Endothelial cell of umbilical vein (primary cell): ENCODE results near the gene IL16. TPM values are rescaled to one million over a fixed set of nuclear protein-coding genes. Genes with fewer than 3 reads are reported as not detected.

ENCODE experiments used
- BruUV-seq: library from RNA; stranded (reverse); fragments of 400-500 nt; replicated peaks from 2 replicates; lab custom pipeline; 2021; lab: Mats Ljungman, UMichigan
- CTCF ChIA-PET: fragments of 300-600, 350-600 bp; sonication (Branson Sonifier 250); formaldehyde crosslinking; loops from one replicate; lab custom pipeline; 2021; ENCODE audit warnings: antibody characterized with exemption, inconsistent platforms; lab: Charles Lee
- POLR2A ChIA-PET: fragments of 300-600, 350-600 bp; sonication (Branson Sonifier 250); formaldehyde crosslinking; loops from one replicate; lab custom pipeline; 2021; ENCODE audit warnings: antibody characterized with exemption, inconsistent platforms; lab: Charles Lee
- DNase-seq: peaks from one replicate; pipeline ENCODE4 v3.0.0-alpha.2; 2011; ENCODE audit warnings: low read depth, low spot score
- FAIRE-seq: peaks from 2 replicates; lab custom pipeline; 2011; peaks lifted over from hg19 to GRCh38; lab: Jason Lieb, UNC
- H2AFZ ChIP-seq: 2 replicates; pipeline ENCODE4 v1.6.0; 2012; ENCODE audit warnings: low read depth, low read length, control low read depth, inconsistent platforms
- H3K27ac ChIP-seq: 2 replicates; pipeline ENCODE4 v1.5.1; 2011; ENCODE audit warnings: low read depth, mild to moderate bottlenecking, control low read depth, low read length, moderate library complexity; ENCODE audit not compliant: insufficient read depth
- H3K27me3 ChIP-seq, 2 experiments: 2 replicates each; pipeline versions ENCODE4 v1.6.0 to v1.6.1; 2011; ENCODE audit warnings: low read length in 2 of 2, mixed read lengths in 1 of 2; ENCODE audit not compliant: control insufficient read depth in 2 of 2, insufficient read depth in 2 of 2
- H3K36me3 ChIP-seq, 2 experiments: 2 replicates in 1 of 2; 3 replicates in 1 of 2; pipeline ENCODE4 v1.5.1; 2011; ENCODE audit warnings: low read length in 2 of 2, mild to moderate bottlenecking in 1 of 2, moderate library complexity in 1 of 2; ENCODE audit not compliant: control insufficient read depth in 2 of 2, insufficient read depth in 2 of 2; ENCODE audit errors: extremely low read depth in 1 of 2
- H3K4me1 ChIP-seq: 3 replicates; pipeline ENCODE4 v1.5.1; 2011; ENCODE audit warnings: mild to moderate bottlenecking, low read length; ENCODE audit not compliant: control insufficient read depth, insufficient read depth; ENCODE audit errors: extremely low read depth
- H3K4me2 ChIP-seq: 2 replicates; pipeline ENCODE4 v1.6.1; 2011; ENCODE audit warnings: low read length, control low read depth, mixed read lengths; ENCODE audit not compliant: insufficient read depth
- H3K4me3 ChIP-seq, 3 experiments: fragments of 200-600 bp in 1 of 3; sonication (generic), shearing (Covaris generic) in 1 of 3; replicated peaks in 1 of 3; 2 replicates each; pipeline ENCODE4 v1.5.1; 2011 to 2016; ENCODE audit warnings: control low read depth in 3 of 3, low read length in 3 of 3, mild to moderate bottlenecking in 2 of 3, inconsistent platforms in 1 of 3, low read depth in 1 of 3, moderate library complexity in 1 of 3; ENCODE audit not compliant: insufficient read depth in 1 of 3
- H3K79me2 ChIP-seq: 2 replicates; pipeline ENCODE4 v1.6.0; 2012; ENCODE audit warnings: low read length, inconsistent platforms; ENCODE audit not compliant: control insufficient read depth, insufficient read depth
- H3K9ac ChIP-seq: replicated peaks from 2 replicates; pipeline ENCODE3; 2011; ENCODE audit warnings: low read length, control low read depth; ENCODE audit not compliant: insufficient read depth; ENCODE audit errors: extremely low read depth
- H3K9me1 ChIP-seq: replicated peaks from 3 replicates; pipeline ENCODE4 v1.6.0; 2011; ENCODE audit warnings: mild to moderate bottlenecking, low read length; ENCODE audit not compliant: control insufficient read depth, insufficient read depth; ENCODE audit errors: extremely low read depth
- H3K9me3 ChIP-seq: replicated peaks from 2 replicates; pipeline ENCODE4 v1.5.1; 2012; ENCODE audit warnings: low read length, inconsistent platforms; ENCODE audit not compliant: control insufficient read depth, insufficient read depth
- H4K20me1 ChIP-seq: replicated peaks from 2 replicates; pipeline ENCODE3; 2011; ENCODE audit warnings: mild to moderate bottlenecking, low read length; ENCODE audit not compliant: control insufficient read depth, insufficient read depth; ENCODE audit errors: extremely low read depth
- EZH2 ChIP-seq: IDR thresholded peaks from 2 replicates; pipeline ENCODE4 v1.6.1; 2012; ENCODE audit warnings: borderline replicate concordance, low read depth, mild to moderate bottlenecking, moderate library complexity, low read length, inconsistent platforms; ENCODE audit not compliant: severe bottlenecking
- FOS ChIP-seq: IDR thresholded peaks from 2 replicates; pipeline ENCODE4 v1.6.1; 2011; ENCODE audit warnings: mild to moderate bottlenecking, low read length, moderate library complexity, borderline replicate concordance; ENCODE audit not compliant: insufficient read depth
- GATA2 ChIP-seq: IDR thresholded peaks from 2 replicates; pipeline ENCODE4 v1.7.0; 2011; ENCODE audit warnings: low read depth, mild to moderate bottlenecking, moderate library complexity, mixed read lengths, low read length; ENCODE audit not compliant: insufficient read length, insufficient read depth
- JUN ChIP-seq: IDR thresholded peaks from 2 replicates; pipeline ENCODE4 v1.6.1; 2011; ENCODE audit warnings: borderline replicate concordance, low read depth; ENCODE audit not compliant: insufficient read length, insufficient read depth
- MAX ChIP-seq: IDR thresholded peaks from 2 replicates; pipeline ENCODE4 v1.6.1; 2011; ENCODE audit not compliant: insufficient read depth, insufficient read length
- MYC ChIP-seq: IDR thresholded peaks from one replicate; pipeline ENCODE4 v1.6.1; 2011; ENCODE audit warnings: mild to moderate bottlenecking, low read depth, low read length
- POLR2A ChIP-seq: IDR thresholded peaks from 2 replicates; pipeline ENCODE4 v1.6.1; 2012; ENCODE audit warnings: low read depth, mild to moderate bottlenecking, control low read depth, low read length
- POLR2AphosphoS5 ChIP-seq: IDR thresholded peaks from 2 replicates; pipeline ENCODE4 v1.6.1; 2012; ENCODE audit warnings: low read depth, mild to moderate bottlenecking, control low read depth, low read length, moderate library complexity; ENCODE audit not compliant: insufficient read depth
- dilution Hi-C: fragments of 300-500 bp; cut with MboI; formaldehyde crosslinking; loops from one replicate; pipeline ENCODE4 v1.15.0; 2019; ENCODE audit warnings: low sequenced_read_pairs; ENCODE audit not compliant: extremely low pct_ligation_motif_present
- intact Hi-C: fragments of 100-400 bp; cut with micrococcal nuclease; formaldehyde crosslinking; loops from one replicate; pipeline ENCODE4 v1.10.0; 2022
- polyA plus RNA-seq, 4 experiments: library from polyadenylated mRNA; depleted of rRNA in 3 of 4; stranded (reverse) in 3 of 4; unstranded in 1 of 4; fragments of >200 nt; gene quantifications; 2 replicates each; pipeline versions ENCODE4 v1.2.1 to v1.2.3, GENCODE V29; 2011 to 2012; ENCODE audit warnings: missing spikeins in 1 of 4
- total RNA-seq: library from RNA; stranded (reverse); gene quantifications from 2 replicates; pipeline ENCODE4 v1.2.3, GENCODE V29; 2021
- TF ChIP-seq, protein P1 (sequence below), 2 donors: IDR thresholded peaks; 1 replicate in 1 of 2; 2 replicates in 1 of 2; pipeline ENCODE4 v1.5.1; 2011; ENCODE audit warnings: low read length in 2 of 2, mild to moderate bottlenecking in 2 of 2, moderate library complexity in 2 of 2, control low read depth in 1 of 2, inconsistent platforms in 1 of 2, low read depth in 1 of 2; ENCODE audit not compliant: insufficient read depth in 1 of 2; ENCODE audit errors: extremely low read depth in 1 of 2

The IL16 gene
- total and polyA plus RNA-seq, 2 donors (not counting 3 experiments of a cell fraction or from before 2014, with no cell fraction given) = 0.29 to 2.1 TPM

DNA sequence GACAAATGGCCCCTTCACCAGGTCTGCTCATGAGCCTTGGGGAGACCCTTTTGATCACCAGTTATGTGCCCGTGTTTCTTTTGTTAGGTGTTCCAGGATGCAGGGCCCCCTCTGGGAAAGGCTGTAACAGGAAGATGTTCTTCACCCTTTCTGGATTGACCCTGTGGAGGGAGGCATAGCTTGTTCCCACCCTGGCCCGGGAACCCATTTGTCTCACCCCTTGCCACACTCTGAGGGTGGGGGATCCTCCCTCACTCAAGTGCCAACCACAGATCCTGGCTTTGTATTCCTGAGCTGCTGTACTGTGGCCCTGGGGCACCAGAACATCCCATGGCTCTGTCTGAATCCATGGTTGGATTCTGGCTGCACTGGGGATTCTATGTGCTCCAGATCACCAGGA lies 18.9 kb downstream of the IL16 start:
- Histone ChIP-seq H3K4me3 (no peak overlapping the region), H3K36me3 (no peaks in the 10 kb centered on the region), H3K9me1 (no peaks in the 10 kb centered on the region), H2AFZ (no peak overlapping the region), H3K27ac (no peak overlapping the region), H3K4me1 (no peaks in the 10 kb centered on the region), H3K79me2 (no peaks in the 10 kb centered on the region), H3K27me3 (no peaks in the 10 kb centered on the region), H3K9me3 (no peaks in the 10 kb centered on the region), H3K4me2 (no peak overlapping the region), H3K9ac (no peak overlapping the region), H4K20me1 (no peaks in the 10 kb centered on the region)
- dilution Hi-C loops = no loop called here
- ChIA-PET POLR2A (no interaction called here), CTCF (interaction anchor here (0.8 to 2.3 kb wide), 2 partner anchors 50 kb away, joined by 4 to 7 read pairs; no protein-coding TSS in a partner anchor)
- BruUV-seq = no TSS peak
- intact Hi-C loops = no loop called here
- DNase-seq = no peak
- TF ChIP-seq EZH2 = no peak
- TF ChIP-seq JUN = no peak
- TF ChIP-seq MAX = no peak
- TF ChIP-seq POLR2A = no peak
- TF ChIP-seq POLR2AphosphoS5 = no peak
- TF ChIP-seq FOS = no peak
- TF ChIP-seq GATA2 = no peak
- TF ChIP-seq, protein P1, sequence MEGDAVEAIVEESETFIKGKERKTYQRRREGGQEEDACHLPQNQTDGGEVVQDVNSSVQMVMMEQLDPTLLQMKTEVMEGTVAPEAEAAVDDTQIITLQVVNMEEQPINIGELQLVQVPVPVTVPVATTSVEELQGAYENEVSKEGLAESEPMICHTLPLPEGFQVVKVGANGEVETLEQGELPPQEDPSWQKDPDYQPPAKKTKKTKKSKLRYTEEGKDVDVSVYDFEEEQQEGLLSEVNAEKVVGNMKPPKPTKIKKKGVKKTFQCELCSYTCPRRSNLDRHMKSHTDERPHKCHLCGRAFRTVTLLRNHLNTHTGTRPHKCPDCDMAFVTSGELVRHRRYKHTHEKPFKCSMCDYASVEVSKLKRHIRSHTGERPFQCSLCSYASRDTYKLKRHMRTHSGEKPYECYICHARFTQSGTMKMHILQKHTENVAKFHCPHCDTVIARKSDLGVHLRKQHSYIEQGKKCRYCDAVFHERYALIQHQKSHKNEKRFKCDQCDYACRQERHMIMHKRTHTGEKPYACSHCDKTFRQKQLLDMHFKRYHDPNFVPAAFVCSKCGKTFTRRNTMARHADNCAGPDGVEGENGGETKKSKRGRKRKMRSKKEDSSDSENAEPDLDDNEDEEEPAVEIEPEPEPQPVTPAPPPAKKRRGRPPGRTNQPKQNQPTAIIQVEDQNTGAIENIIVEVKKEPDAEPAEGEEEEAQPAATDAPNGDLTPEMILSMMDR (IDR thresholded peaks at IDR 0.05; ENCODE audit: extremely low read depth in 1 of 2, insufficient read depth in 1 of 2, low read depth in 1 of 2, low read length in 2 of 2) = no peak
- TF ChIP-seq MYC = no peak
- no peak for FAIRE-seq
